Measurements from ENCODE around the gene HIP1. TPM values are rescaled to one million over a fixed set of nuclear protein-coding genes. Genes with fewer than 3 reads are reported as not detected.
"Not testable (repeated sequence)": the region's sequence is repeated elsewhere in the genome, so short reads cannot be mapped to it uniquely, and the experiment has no call there.

HIP1 gene
- total RNA-seq, 1 donor from 2014 or later: 15.6 TPM

DNA sequence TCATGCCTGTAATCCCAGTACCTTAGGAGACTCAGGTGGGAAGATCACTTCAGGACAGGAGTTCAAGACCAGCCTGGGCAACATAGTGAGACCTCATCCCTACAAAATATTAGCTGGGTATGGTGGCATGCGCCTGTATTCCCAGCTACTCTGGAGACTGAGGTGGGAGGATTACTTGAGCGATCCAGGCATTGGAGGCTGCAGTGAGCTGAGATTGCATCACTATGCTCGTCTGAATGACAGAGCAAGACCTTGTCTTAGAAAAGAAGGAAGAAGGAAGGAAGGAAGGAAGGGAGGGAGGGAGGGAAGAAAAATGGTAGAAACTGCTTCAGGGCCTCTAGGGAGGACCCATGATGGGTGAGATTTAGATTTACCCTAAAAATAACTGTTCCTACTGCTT lies 134.3 kb downstream of the HIP1 start:
- no peak for ATAC-seq (ENCODE audit: poor library complexity)
- intact Hi-C loops (cut with DNase I): loop anchor here (10.0 kb wide), 1 partner anchor 150 kb away; no protein-coding TSS in a partner anchor
- DNase-seq: no peak

DNA sequence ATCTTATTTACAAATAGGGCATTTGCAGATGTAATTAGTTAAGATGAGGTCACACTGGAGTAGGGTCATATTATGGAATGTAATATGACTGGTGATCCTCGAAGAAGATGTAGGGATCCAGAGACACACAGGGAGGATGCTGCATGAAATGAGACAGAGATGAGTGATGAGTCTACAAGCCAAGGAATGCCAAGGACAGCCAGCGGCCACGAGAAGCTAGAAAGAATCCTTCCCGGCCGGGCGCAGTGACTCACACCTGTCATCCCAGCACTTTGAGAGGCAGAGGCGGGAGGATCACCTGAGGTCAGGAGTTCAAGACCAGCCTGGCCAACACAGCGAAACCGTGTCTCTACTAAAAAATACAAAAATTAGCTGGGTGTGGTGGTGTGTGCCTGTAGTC lies 135.9 kb downstream of the HIP1 start:
- DNase-seq; ATAC-seq (ENCODE audit: poor library complexity): not testable (repeated sequence)
- intact Hi-C loops (cut with DNase I): loop anchor here (10.0 kb wide), 1 partner anchor 152 kb away; no protein-coding TSS in a partner anchor

DNA sequence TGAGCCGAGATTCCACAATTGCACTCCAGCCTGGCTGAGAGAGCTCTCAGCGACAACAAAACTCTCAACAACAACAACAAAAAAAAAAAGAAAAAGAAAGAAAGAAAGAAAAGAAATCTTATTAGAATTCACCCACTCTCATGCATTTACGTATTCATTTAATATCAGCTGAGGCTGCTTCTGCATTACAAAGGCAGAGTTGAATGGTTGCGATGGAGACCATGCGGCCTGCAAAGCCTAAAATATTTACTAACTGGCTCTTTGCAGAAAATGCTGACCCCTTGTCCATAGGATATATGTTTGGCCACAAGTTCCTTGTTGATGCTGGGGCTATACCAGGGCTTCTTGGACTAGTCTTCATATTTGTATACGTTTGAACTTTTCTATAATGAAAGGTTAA lies 137.2 kb downstream of the HIP1 start:
- intact Hi-C loops (cut with DNase I): loop anchor here (10.0 kb wide), 1 partner anchor 153 kb away; no protein-coding TSS in a partner anchor
- DNase-seq: no peak
- ATAC-seq (ENCODE audit: poor library complexity): no peak

DNA sequence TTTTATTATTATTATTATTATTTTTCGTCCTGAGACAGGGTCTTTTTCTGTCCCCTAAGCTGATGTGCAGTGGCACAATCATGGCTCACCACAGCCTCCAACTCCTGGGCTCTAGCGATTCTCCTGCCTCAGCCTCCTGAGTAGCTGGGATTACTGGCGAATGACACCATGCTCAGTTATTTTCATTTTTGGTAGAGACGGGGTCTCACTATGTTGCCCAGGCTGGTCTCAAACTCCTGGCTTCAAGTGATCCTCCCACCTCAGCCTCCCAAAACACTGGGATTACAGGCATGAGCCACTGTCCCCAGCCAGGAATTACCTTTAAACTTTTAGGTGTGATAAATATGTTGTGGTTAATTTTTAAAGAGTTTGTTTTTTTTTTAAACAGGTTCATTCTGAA lies 138.0 kb downstream of the HIP1 start:
- DNase-seq; ATAC-seq (ENCODE audit: poor library complexity): not testable (repeated sequence)
- intact Hi-C loops (cut with DNase I): loop anchor here (10.0 kb wide), 1 partner anchor 154 kb away; no protein-coding TSS in a partner anchor

DNA sequence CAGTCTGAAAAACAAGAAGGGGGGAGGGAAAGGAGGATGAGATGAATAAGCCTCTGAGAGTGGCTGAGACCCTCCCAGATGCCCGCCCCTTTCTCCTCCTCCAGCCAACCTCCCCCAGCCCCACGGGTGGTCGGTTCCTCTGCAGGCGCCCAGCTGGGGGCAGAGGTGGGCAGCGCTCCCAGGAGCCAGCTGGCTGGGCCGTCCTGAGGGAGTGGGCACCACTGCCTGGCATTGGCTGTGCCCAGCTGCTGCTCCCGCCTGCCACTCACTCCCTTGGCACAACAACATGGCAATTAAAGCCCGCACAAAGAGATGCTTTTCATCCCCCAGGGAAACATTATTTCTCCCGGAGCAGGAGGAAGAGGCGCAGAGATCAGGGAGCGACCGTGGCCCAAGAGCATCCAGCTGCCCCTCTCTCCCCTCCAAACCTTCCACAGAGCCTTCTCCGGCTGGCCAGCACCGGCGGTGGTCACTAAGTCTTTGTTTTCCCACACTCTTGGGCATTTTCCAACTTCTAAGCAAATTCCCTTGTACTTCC lies 139.4 kb downstream of the HIP1 start:
- intact Hi-C loops (cut with DNase I): no loop called here
- ATAC-seq (ENCODE audit: poor library complexity) (peak; percentile 43), DNase-seq (no peak)

DNA sequence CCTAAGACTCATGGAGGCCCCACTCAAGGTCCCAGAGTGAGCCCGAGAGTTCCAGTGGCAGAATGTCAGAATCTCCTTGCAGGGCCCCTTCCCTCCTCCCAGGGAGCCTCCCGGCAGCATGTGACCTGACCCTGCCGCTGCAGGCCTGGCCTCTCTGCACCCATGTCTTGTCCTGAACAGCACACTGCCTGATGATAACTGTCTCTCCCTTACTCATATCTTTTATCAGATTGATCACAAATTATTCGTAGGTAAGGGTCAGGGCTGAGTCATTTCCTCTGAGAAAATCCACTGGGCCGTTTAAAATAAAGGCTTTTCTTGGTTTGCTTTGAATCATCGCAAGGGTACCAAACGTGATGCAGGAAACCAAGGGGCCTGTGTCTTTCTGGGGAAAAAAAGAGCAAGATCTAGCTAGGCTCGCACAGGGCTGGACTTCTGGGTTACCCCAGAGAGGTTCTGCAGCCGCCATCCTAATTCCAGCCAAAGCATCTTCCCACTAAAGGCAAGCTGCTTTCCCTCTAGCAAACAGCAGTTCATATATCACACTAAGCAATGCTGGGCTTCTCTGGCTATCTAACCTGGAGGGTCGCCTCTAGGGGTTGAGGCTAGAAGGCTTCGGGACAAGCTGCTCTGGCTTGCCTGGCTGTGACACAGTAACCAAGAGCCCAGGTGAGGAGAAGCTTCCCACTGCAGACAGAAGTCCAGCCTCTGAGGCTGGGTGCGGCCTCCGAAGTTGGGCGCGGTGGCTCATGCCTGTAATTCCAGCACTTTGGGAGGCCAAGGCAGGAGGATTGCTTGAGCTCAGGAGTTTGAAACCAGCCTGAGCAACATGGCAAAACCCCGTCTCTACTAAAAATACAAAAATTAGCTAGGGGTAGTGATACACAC lies 141.8 kb downstream of the HIP1 start:
- DNase-seq: no peak
- no peak for ATAC-seq (ENCODE audit: poor library complexity)
- intact Hi-C loops (cut with DNase I): no loop called here

DNA sequence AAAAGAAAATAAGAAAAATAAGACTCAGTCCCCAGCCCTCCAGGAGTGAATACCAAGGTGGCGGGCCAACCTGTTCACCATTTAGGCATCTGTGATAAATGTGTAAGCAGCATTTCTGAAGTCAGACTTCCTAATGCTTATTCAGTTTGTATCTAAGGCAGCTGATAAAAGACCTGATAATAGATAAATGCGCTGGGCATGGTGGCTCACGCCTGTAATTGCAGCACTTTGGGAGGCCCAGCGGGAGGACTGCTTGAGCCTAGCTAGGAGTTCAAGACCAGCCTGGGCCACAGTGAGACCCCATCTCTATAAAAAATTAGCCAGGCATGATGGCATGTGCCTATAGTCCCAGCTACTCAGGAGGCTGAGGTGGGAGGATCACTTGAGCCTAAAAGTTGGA lies 143.0 kb downstream of the HIP1 start:
- DNase-seq (no peak), ATAC-seq (ENCODE audit: poor library complexity) (no peak)
- intact Hi-C loops (cut with DNase I): no loop called here

DNA sequence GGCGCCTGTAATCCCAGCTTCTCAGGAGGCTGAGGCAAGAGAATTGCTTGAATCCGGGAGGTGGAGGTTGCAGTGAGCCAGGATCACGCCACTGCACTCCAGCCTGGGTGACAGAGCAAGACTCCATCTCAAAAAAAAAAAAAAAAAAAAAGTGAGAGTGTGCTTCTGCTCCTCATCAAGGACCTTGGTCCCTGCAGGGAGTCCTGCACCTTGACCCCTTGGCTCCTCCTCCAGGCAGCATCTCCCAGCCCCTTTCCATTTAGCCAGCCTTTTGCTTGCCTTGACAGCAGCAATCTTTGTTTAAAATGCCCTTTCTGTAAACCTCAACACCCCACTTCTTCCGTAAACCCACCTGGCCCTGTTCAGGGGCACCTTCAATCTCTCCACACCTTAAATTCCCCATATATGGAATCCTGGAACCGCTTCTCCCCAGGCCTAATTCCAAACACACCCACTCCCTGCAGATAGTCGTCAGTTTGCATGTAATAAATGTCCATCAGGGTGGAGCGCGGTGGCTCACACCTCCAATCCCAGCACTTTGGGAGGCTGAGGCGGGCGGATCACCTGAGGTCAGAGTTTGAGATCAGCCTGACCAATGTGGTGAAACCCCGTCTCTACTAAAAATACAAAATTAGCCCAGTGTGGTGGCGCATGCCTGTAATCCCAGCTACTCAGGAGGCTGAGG lies 145.1 kb downstream of the HIP1 start:
- DNase-seq; intact Hi-C loops (cut with DNase I); ATAC-seq (ENCODE audit: poor library complexity): not testable (repeated sequence)

DNA sequence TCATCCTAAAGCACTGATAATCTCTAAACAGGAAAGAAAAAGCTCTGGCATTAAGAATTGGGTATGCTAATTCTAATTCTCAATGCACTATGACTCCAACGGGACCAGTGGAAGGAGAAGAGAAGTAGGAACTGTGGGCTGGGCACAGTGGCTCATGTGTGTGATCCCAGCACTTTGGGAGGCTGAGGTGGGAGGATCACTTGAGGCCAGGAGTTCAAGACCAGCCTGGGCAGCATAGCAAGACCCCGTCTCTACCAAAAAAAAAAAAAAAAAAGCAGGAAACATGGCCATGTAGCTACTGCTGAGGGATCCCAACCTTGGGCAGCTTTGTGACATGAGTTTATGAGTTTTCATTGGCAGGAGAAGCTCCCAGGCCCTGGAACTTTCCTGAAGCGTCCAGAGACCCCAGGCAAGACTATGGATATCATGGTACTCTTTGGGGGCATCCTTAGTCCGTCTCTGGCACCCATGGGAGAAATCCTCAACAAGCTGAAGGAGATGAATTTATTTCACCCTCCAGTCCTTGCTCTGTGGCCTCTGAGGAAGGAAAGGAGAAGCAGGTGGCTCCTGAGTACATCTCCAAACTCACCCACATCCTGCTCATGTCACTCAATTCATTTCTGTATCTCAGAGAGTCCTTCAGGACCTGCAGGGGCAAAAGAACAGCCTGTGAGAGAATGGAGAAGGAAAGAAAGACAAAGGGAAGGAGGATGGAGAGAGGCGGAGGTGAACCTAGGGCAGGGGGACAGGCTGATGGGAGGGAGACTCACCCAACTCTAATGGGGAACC lies 147.1 kb downstream of the HIP1 start:
- ATAC-seq (ENCODE audit: poor library complexity) (no peak), DNase-seq (no peak)
- intact Hi-C loops (cut with DNase I): no loop called here

DNA sequence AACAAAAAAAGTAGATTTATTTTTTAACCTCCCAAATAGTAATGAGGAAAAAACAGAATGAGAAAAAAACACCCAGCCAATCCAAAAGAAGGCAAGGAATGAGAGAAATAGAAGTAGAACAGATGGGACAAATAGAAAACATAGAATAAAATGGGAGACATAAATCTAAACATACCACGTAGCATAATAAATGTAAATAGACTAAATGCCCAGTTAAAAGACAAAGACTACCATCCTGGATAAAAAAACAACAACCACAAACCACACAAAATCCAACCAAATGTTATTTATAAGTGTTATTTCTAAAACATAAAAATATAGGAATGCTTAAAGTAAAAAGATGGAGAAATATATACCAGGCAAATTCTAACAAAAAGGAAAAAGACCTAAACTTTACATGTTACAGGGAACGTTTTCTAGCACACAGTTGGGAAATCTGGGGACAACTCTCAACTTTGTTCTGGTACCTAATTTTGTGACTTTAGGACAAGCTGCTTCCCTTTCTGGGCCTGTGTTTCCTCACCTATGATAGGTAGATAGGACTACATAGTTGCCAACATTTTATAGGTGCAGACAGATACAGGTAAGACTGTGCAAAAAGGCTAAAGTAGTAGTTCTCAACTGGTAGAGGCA lies 148.3 kb downstream of the HIP1 start:
- intact Hi-C loops (cut with DNase I): no loop called here
- no peak for ATAC-seq (ENCODE audit: poor library complexity)
- no peak for DNase-seq

DNA sequence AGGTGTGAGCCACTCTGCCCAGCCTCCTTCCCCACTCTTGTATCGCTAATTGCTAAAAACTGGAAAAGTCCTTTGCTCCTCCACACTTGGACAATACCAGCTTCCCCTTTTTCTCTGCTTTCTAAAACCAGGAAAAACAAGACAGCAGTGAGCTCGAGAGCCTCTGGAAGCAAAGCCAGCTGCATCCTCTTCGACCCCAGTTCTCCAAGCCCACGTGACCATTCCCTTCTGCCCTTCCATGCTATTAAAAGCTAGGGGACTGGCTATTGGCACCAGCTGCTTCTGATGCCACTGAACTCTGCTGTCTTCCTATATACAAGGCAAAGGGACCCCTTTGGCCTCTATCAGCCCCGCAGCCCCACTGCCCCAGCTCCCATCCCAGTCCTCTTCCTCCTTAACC lies 154.4 kb downstream of the HIP1 start:
- DNase-seq (no peak), ATAC-seq (ENCODE audit: poor library complexity) (no peak)
- intact Hi-C loops (cut with DNase I): no loop called here

DNA sequence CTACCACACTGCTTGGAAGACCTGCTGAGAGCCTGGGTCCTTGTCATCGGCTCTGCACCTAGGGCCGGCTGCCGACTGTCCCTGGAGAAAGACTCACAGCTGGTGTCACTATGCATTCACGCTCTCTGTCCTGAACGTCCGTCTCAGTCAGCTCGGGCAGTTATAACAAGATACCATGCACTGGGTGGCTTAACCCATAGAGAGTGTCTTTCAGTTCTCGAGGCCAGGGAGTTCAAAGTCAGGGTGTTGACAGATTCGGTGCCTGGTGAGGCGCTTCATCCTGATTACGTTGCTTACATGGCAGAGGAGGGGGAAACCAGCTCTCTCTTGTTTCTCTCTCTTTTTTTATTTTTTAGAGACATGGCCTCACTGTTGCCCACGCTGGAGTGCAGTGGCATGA lies 155.5 kb downstream of the HIP1 start:
- DNase-seq (no peak), ATAC-seq (ENCODE audit: poor library complexity) (no peak)
- intact Hi-C loops (cut with DNase I): no loop called here

DNA sequence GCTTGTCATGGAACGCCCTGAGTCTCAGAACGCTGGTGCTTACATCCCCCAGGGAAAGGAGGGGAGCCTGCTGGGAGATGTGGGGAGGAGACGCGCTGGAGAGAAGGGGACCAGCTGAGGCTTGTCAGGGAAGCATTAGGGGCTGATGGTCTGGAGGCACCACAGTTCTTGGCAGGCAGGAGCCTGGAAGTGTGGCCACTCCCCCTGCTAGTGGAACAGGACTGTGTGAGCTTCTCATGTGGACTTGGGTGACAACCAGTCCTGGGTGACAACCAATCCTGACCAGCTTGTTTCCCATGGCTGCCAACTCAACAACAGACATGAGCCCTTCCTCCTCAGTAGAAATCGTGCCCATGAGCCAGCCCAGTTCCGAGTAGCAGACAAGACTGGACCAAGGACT lies 158.8 kb downstream of the HIP1 start:
- ATAC-seq (ENCODE audit: poor library complexity) (no peak), DNase-seq (no peak)
- intact Hi-C loops (cut with DNase I): no loop called here

DNA sequence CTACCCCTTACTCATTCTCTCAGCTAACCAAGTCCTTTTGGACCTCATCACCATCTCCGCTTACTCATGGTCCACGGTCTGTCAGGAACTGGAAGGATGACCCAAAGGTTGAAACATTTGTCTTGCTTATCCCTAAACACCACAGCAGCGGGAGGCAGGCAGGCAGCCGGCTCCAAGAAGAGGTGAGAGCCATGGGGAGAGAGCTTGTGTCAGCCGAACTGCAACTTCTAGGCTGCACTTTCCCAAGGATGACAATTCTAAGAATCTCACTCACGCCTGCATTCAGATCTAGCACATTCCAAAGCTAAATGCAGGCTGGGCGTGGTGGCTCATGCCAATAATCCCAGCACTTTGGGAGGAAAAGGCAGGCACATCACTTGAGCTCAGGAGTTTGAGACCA lies 160.7 kb downstream of the HIP1 start:
- DNase-seq (no peak), ATAC-seq (ENCODE audit: poor library complexity) (no peak)
- intact Hi-C loops (cut with DNase I): no loop called here

DNA sequence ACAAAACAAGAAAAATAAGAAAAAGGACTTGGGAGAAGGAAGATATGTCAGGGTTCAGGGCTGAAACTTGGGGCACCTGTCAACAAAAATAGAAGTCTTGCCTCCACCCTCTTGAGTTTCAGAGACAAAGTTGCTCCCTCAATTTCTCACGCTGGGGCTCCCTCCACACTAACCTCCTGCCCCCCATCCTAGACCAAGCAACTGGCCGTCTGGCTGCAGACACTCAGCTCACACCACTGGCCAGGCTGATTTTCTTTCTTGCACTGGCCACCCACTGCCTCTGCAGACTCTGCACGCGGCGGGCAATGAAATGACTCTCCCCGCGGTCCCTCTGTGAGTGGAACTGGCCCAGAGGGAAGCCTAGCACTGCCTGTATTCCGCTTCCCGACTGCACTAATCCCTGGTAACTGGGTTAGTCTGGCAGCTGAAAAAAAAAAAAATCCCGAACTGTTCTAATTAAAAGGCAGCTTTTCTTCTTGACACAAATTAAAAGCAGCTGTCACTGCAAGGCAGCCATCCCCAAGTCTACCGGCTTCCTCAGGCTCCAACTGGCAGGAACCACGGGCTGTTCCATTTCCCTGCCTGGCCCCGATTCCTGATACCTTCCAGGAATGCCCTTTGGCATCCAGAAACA lies 163.1 kb downstream of the HIP1 start:
- DNase-seq (no peak), ATAC-seq (ENCODE audit: poor library complexity) (no peak)
- intact Hi-C loops (cut with DNase I): no loop called here

DNA sequence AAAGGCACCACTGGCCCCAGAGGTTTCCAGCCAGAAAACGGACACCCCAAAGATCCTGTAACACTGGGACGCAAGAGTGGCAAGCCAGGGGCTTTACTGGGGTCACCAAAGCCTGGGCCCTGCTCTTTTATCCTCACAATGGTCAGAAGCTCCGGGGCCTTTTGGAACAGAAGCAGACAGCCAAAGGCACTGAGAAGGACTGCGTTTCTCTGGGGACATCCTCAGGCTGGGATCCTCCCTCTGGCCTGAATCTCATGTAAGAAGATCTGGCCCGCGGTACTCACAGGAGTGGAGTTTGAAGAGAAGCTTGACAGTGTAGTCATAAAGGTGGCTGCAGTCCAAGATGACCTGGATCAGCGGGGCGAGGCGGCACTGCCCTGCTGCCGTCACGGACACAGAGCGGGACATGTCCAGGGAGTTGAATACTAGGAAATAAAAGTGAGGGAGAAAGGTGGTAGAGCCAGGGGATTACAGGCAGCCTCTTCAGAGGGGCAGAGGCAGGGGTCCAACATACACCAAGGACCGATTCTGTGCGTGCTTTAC lies 165.2 kb downstream of the HIP1 start:
- DNase-seq: no peak
- intact Hi-C loops (cut with DNase I): no loop called here
- ATAC-seq (ENCODE audit: poor library complexity): no peak

DNA sequence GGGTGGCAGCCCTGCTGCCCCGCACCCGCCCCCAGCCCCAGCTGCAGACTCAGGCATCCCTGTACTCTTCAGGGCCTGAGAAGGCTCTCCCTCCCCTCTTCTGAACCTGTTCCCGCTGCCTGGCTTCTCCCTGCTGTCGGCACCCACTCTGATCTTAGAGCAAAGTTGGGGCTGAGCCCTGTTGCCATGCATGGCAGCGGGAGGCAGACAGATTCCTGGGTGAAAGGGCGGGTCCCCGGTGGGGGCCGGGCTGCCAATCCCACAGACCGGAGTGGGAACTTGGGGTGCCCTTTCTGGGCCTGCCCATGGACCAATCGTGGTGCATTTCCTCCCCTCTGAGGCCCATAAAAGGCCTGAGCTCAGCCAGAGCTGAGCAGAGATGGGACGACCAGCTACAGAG lies 165.9 kb downstream of the HIP1 start:
- intact Hi-C loops (cut with DNase I): no loop called here
- DNase-seq: no peak
- no peak for ATAC-seq (ENCODE audit: poor library complexity)

DNA sequence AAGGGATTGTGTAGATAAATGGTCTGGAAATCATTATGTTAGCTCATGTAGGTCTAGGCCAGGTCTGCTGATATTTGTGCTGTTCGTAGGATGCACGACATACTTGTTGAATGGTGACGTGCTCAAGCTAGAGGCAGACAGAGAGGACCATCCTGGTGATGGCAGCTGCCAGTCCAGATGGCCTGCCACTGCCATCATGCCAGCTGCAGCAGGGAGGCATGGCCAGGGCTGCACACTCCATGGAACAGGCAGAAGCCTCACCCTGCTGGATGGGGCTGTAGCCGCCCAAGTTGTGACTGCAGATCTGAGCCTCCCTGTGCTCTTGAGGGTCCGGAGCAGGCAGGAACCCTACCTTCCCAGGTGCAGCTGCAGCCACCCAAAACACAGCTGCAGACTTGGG lies 166.3 kb downstream of the HIP1 start:
- DNase-seq: no peak

More for the DNA sequence above, 166.3 kb downstream of the HIP1 start:
- intact Hi-C loops (cut with DNase I): no loop called here
- no peak for ATAC-seq (ENCODE audit: poor library complexity)

Data from Right ventricle myocardium superior (tissue), 1 donor.